HepG2 (cell line): ENCODE results near the gene TAS2R4. TPM values are rescaled to one million over a fixed set of nuclear protein-coding genes. Genes with fewer than 3 reads are reported as not detected.

Experiments used
- MIXL1 ChIP-seq: IDR thresholded peaks from 2 replicates; pipeline ENCODE4 v1.6.1; 2016
- STAT5B ChIP-seq: sonication (generic); formaldehyde crosslinking; IDR thresholded peaks from 2 replicates; pipeline ENCODE4 v1.4.0; 2020; ENCODE audit warnings: missing genetic modification reagents
- TOE1 ChIP-seq: sonication (generic); formaldehyde crosslinking; IDR thresholded peaks from 2 replicates; pipeline ENCODE4 v1.4.0; 2020; ENCODE audit warnings: mild to moderate bottlenecking, missing genetic modification reagents
- ZNF570 ChIP-seq: sonication (generic); formaldehyde crosslinking; IDR thresholded peaks from 2 replicates; pipeline ENCODE4 v1.4.0; 2020; ENCODE audit warnings: mild to moderate bottlenecking, missing genetic modification reagents, borderline replicate concordance
- ZNF883 ChIP-seq: sonication (generic); formaldehyde crosslinking; IDR thresholded peaks from 2 replicates; pipeline ENCODE4 v1.5.1; 2020; ENCODE audit warnings: mild to moderate bottlenecking, missing genetic modification reagents; ENCODE audit errors: not compliant biosample characterization
- polyA plus RNA-seq, 8 experiments: library from polyadenylated mRNA; depleted of rRNA in 3 of 8; stranded (reverse) in 7 of 8; unstranded in 1 of 8; fragments of >200 nt; fragmentation: Illumina TruSeq in 4 of 8; extraction: Trizol in 4 of 8; gene quantifications; 2 replicates each; pipeline versions ENCODE4 v1.2.1 to v1.2.3, GENCODE V29; 2011 to 2016; ENCODE audit warnings: low read depth in 4 of 8, missing spikeins in 1 of 8, mixed read lengths in 1 of 8; ENCODE audit not compliant: insufficient read depth in 1 of 8
- total RNA-seq, 5 experiments: library from RNA; depleted of rRNA; stranded (reverse); fragments of >200 nt; fragmentation: Illumina TruSeq; extraction: Trizol; gene quantifications; 2 replicates each; pipeline ENCODE4 v1.2.3, GENCODE V29; 2016; ENCODE audit warnings: low read depth in 1 of 5
- TF ChIP-seq, protein P1 (sequence below): sonication (generic); formaldehyde crosslinking; IDR thresholded peaks from 2 replicates; pipeline ENCODE4 v1.4.0; 2020; ENCODE audit warnings: mild to moderate bottlenecking, missing genetic modification reagents, borderline replicate concordance
- TF ChIP-seq, protein P2 (sequence below): sonication (generic); formaldehyde crosslinking; IDR thresholded peaks from 2 replicates; pipeline ENCODE4 v1.5.0; 2020; ENCODE audit warnings: mild to moderate bottlenecking, missing genetic modification reagents
- TF ChIP-seq, protein P3 (sequence below): sonication (generic); formaldehyde crosslinking; IDR thresholded peaks from 2 replicates; pipeline ENCODE4 v1.4.0; 2020; ENCODE audit warnings: missing genetic modification reagents, borderline replicate concordance
- TF ChIP-seq, protein P4 (sequence below): sonication (generic); formaldehyde crosslinking; IDR thresholded peaks from 2 replicates; pipeline ENCODE4 v1.9.0; 2021; ENCODE audit warnings: mild to moderate bottlenecking, missing genetic modification reagents

TAS2R4 gene
- total and polyA plus RNA-seq, 2 of the 13 experiments (the other 11 are each of a cell fraction or from before 2014, with no cell fraction given) = 0.71 to 0.80 TPM

DNA sequence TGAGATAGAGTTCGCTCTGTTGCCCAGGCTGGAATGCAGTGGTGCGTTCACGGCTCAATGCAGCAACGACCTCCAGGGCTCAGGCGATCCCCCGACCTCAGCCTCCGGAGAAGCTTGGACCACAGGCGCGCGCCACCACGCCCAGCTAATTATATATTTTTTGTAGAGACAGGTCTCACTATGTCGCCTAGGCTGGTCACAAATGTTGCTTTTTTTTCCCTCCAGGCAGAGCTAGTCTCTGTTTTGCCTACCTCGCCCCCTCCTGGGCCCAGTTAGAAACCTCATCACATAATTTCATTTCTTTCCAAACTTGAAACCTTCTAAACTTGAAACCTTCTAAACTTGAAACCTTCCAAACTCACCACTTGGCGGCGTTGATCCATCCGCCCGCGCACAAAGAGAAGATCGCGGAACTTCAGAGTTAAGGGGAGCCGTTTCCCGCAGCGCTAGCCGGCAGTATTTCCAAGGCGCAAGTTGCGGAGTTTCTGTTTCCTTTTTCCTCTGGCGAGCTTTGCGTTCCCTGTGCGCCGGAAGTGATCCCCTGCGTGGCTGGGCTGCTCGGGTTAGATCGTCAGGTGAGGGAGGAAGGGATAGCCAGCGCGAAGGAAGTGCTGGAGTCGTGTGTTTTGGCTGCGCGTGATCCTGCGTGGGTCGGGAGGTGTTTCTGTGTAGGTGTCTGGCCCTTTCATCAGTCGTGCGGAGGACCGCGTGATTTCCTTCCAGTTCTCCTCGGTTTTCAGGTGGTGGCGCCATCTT, 38.5 kb upstream of the TAS2R4 start, which contains the start of gene SSBP1 (continued):
- TF ChIP-seq, protein P1, sequence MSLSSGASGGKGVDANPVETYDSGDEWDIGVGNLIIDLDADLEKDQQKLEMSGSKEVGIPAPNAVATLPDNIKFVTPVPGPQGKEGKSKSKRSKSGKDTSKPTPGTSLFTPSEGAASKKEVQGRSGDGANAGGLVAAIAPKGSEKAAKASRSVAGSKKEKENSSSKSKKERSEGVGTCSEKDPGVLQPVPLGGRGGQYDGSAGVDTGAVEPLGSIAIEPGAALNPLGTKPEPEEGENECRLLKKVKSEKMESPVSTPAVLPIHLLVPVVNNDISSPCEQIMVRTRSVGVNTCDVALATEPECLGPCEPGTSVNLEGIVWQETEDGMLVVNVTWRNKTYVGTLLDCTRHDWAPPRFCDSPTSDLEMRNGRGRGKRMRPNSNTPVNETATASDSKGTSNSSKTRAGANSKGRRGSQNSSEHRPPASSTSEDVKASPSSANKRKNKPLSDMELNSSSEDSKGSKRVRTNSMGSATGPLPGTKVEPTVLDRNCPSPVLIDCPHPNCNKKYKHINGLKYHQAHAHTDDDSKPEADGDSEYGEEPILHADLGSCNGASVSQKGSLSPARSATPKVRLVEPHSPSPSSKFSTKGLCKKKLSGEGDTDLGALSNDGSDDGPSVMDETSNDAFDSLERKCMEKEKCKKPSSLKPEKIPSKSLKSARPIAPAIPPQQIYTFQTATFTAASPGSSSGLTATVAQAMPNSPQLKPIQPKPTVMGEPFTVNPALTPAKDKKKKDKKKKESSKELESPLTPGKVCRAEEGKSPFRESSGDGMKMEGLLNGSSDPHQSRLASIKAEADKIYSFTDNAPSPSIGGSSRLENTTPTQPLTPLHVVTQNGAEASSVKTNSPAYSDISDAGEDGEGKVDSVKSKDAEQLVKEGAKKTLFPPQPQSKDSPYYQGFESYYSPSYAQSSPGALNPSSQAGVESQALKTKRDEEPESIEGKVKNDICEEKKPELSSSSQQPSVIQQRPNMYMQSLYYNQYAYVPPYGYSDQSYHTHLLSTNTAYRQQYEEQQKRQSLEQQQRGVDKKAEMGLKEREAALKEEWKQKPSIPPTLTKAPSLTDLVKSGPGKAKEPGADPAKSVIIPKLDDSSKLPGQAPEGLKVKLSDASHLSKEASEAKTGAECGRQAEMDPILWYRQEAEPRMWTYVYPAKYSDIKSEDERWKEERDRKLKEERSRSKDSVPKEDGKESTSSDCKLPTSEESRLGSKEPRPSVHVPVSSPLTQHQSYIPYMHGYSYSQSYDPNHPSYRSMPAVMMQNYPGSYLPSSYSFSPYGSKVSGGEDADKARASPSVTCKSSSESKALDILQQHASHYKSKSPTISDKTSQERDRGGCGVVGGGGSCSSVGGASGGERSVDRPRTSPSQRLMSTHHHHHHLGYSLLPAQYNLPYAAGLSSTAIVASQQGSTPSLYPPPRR (CRISPR knock-in tag) = no peak; the same call in 1 of the 2 replicates
- TF ChIP-seq, protein P2, sequence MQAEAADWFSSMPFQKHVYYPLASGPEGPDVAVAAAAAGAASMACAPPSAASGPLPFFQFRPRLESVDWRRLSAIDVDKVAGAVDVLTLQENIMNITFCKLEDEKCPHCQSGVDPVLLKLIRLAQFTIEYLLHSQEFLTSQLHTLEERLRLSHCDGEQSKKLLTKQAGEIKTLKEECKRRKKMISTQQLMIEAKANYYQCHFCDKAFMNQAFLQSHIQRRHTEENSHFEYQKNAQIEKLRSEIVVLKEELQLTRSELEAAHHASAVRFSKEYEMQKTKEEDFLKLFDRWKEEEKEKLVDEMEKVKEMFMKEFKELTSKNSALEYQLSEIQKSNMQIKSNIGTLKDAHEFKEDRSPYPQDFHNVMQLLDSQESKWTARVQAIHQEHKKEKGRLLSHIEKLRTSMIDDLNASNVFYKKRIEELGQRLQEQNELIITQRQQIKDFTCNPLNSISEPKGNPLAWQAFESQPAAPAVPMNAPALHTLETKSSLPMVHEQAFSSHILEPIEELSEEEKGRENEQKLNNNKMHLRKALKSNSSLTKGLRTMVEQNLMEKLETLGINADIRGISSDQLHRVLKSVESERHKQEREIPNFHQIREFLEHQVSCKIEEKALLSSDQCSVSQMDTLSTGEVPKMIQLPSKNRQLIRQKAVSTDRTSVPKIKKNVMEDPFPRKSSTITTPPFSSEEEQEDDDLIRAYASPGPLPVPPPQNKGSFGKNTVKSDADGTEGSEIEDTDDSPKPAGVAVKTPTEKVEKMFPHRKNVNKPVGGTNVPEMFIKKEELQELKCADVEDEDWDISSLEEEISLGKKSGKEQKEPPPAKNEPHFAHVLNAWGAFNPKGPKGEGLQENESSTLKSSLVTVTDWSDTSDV (CRISPR knock-in tag) = no peak
- peak; percentile 73; the same call in 1 of the 2 replicates for TF ChIP-seq TOE1 (CRISPR knock-in tag)
- peak; percentile 87 for TF ChIP-seq MIXL1
- TF ChIP-seq, protein P3, sequence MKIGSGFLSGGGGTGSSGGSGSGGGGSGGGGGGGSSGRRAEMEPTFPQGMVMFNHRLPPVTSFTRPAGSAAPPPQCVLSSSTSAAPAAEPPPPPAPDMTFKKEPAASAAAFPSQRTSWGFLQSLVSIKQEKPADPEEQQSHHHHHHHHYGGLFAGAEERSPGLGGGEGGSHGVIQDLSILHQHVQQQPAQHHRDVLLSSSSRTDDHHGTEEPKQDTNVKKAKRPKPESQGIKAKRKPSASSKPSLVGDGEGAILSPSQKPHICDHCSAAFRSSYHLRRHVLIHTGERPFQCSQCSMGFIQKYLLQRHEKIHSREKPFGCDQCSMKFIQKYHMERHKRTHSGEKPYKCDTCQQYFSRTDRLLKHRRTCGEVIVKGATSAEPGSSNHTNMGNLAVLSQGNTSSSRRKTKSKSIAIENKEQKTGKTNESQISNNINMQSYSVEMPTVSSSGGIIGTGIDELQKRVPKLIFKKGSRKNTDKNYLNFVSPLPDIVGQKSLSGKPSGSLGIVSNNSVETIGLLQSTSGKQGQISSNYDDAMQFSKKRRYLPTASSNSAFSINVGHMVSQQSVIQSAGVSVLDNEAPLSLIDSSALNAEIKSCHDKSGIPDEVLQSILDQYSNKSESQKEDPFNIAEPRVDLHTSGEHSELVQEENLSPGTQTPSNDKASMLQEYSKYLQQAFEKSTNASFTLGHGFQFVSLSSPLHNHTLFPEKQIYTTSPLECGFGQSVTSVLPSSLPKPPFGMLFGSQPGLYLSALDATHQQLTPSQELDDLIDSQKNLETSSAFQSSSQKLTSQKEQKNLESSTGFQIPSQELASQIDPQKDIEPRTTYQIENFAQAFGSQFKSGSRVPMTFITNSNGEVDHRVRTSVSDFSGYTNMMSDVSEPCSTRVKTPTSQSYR (CRISPR knock-in tag) = peak; percentile 44; the same call in 1 of the 2 replicates
- TF ChIP-seq ZNF883 (CRISPR knock-in tag) = peak; percentile 89
- TF ChIP-seq STAT5B (CRISPR knock-in tag) = no peak
- TF ChIP-seq, protein P4, sequence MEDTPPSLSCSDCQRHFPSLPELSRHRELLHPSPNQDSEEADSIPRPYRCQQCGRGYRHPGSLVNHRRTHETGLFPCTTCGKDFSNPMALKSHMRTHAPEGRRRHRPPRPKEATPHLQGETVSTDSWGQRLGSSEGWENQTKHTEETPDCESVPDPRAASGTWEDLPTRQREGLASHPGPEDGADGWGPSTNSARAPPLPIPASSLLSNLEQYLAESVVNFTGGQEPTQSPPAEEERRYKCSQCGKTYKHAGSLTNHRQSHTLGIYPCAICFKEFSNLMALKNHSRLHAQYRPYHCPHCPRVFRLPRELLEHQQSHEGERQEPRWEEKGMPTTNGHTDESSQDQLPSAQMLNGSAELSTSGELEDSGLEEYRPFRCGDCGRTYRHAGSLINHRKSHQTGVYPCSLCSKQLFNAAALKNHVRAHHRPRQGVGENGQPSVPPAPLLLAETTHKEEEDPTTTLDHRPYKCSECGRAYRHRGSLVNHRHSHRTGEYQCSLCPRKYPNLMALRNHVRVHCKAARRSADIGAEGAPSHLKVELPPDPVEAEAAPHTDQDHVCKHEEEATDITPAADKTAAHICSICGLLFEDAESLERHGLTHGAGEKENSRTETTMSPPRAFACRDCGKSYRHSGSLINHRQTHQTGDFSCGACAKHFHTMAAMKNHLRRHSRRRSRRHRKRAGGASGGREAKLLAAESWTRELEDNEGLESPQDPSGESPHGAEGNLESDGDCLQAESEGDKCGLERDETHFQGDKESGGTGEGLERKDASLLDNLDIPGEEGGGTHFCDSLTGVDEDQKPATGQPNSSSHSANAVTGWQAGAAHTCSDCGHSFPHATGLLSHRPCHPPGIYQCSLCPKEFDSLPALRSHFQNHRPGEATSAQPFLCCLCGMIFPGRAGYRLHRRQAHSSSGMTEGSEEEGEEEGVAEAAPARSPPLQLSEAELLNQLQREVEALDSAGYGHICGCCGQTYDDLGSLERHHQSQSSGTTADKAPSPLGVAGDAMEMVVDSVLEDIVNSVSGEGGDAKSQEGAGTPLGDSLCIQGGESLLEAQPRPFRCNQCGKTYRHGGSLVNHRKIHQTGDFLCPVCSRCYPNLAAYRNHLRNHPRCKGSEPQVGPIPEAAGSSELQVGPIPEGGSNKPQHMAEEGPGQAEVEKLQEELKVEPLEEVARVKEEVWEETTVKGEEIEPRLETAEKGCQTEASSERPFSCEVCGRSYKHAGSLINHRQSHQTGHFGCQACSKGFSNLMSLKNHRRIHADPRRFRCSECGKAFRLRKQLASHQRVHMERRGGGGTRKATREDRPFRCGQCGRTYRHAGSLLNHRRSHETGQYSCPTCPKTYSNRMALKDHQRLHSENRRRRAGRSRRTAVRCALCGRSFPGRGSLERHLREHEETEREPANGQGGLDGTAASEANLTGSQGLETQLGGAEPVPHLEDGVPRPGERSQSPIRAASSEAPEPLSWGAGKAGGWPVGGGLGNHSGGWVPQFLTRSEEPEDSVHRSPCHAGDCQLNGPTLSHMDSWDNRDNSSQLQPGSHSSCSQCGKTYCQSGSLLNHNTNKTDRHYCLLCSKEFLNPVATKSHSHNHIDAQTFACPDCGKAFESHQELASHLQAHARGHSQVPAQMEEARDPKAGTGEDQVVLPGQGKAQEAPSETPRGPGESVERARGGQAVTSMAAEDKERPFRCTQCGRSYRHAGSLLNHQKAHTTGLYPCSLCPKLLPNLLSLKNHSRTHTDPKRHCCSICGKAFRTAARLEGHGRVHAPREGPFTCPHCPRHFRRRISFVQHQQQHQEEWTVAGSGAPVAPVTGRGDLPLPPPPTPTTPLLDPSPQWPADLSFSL (CRISPR knock-in tag) = no peak
- no peak for TF ChIP-seq ZNF570 (CRISPR knock-in tag)
